CD4-positive, alpha-beta T cell (primary cell): ENCODE results near the gene MCRIP2. TPM values are rescaled to one million over a fixed set of nuclear protein-coding genes. Genes with fewer than 3 reads are reported as not detected.

Source experiments
- ATAC-seq: fragments of 200-7000 bp; cut with Tn5 transposase; one replicate; pipeline ENCODE4 v1.10.0; 2022; ENCODE audit warnings: mild to moderate bottlenecking; ENCODE audit not compliant: poor library complexity
- CTCF ChIA-PET: fragments of 350-600 bp; sonication (Branson Sonifier 250); formaldehyde crosslinking; loops from one replicate; lab custom pipeline; 2021; ENCODE audit warnings: antibody characterized with exemption, inconsistent platforms; lab: Charles Lee
- POLR2A ChIA-PET: fragments of 350-600 bp; sonication (Branson Sonifier 250); formaldehyde crosslinking; loops from one replicate; lab custom pipeline; 2021; ENCODE audit warnings: antibody characterized with exemption, inconsistent platforms; lab: Charles Lee
- DNase-seq, 14 experiments: peaks; one replicate each; pipeline ENCODE4 v3.0.0-alpha.2; 2013 to 2020; ENCODE audit warnings: mixed read lengths in 2 of 14
- H3K27ac ChIP-seq, 2 donors: one replicate each; pipeline versions ENCODE4 v1.5.1 to v1.7.0; 2013; ENCODE audit warnings: low read length in 2 of 2, low read depth in 1 of 2, mild to moderate bottlenecking in 1 of 2
- H3K27me3 ChIP-seq, 2 experiments: 1 replicate in 1 of 2; 2 replicates in 1 of 2; pipeline versions ENCODE4 v1.6.1 to v1.7.0; 2013; ENCODE audit warnings: low read length in 2 of 2, control low read depth in 1 of 2, mild to moderate bottlenecking in 1 of 2, moderate library complexity in 1 of 2; ENCODE audit not compliant: insufficient read depth in 2 of 2, control insufficient read depth in 1 of 2
- H3K36me3 ChIP-seq: one replicate; pipeline ENCODE4 v1.6.1; 2013; ENCODE audit warnings: low read length, control low read depth; ENCODE audit not compliant: insufficient read depth
- H3K4me1 ChIP-seq: one replicate; pipeline ENCODE4 v1.6.1; 2013; ENCODE audit warnings: low read length, control low read depth; ENCODE audit not compliant: insufficient read depth
- H3K4me3 ChIP-seq: one replicate; pipeline ENCODE4 v1.5.1; 2013; ENCODE audit warnings: mild to moderate bottlenecking, low read length, moderate library complexity
- H3K9me3 ChIP-seq, 2 experiments: 1 replicate in 1 of 2; 2 replicates in 1 of 2; pipeline versions ENCODE4 v1.6.1 to v1.7.0; 2013; ENCODE audit warnings: low read length in 2 of 2, mild to moderate bottlenecking in 2 of 2, control low read depth in 1 of 2, moderate library complexity in 1 of 2; ENCODE audit not compliant: control insufficient read depth in 1 of 2, insufficient read depth in 1 of 2
- H3K27ac Mint-ChIP-seq: one replicate; pipeline ENCODE4 v1.8.0; 2020; ENCODE audit warnings: mixed read lengths
- H3K27me3 Mint-ChIP-seq: one replicate; pipeline ENCODE4 v1.8.0; 2021; ENCODE audit warnings: mixed read lengths
- H3K36me3 Mint-ChIP-seq: one replicate; pipeline ENCODE4 v1.8.0; 2021; ENCODE audit warnings: low read depth, mixed read lengths
- H3K4me1 Mint-ChIP-seq: one replicate; pipeline ENCODE4 v1.8.0; 2021; ENCODE audit warnings: low read depth, mixed read lengths
- H3K4me3 Mint-ChIP-seq: one replicate; pipeline ENCODE4 v1.8.0; 2020; ENCODE audit warnings: mild to moderate bottlenecking, mixed read lengths
- H3K9me3 Mint-ChIP-seq: one replicate; pipeline ENCODE4 v1.8.0; 2020; ENCODE audit warnings: mixed read lengths
- intact Hi-C, 2 experiments: fragments of 100-400 bp; cut with DNase I in 1 of 2; cut with micrococcal nuclease in 1 of 2; formaldehyde crosslinking; loops; one replicate each; pipeline versions ENCODE4 v1.15.1 to v1.9.0; 2023 to 2025; cut with DNase I, micrococcal nuclease
- total RNA-seq, 174 experiments: library from RNA in 2 of 174; stranded (reverse) in 2 of 174; gene quantifications; one replicate each; pipeline ENCODE4 v1.2.3 and lab custom pipeline; 2021 to 2026
- TF ChIP-seq, protein P1 (sequence below): fragments of 200-600 bp; IDR thresholded peaks from one replicate; pipeline ENCODE4 v1.8.0; 2022; ENCODE audit warnings: antibody characterized with exemption, mild to moderate bottlenecking

The MCRIP2 gene
- total RNA-seq, 2 experiments from 2014 or later = 11.4 to 14.6 TPM

GRCh38 chr16:630815-631405 is 10.7 kb upstream of the MCRIP2 start, which contains the start of gene WFIKKN1:
Gene WFIKKN1 (plus strand): TSS chr16:630985. CDS start chr16:631254, 269 bp downstream.
- no peaks in the 10 kb centered on the region for H3K4me1 Mint-ChIP-seq
- peak in 1 of 14 experiments; percentile 35 for DNase-seq
- Histone ChIP-seq H3K36me3 (peaks cover 7% of the 10 kb centered on the region), H3K27ac (no peak within 1 kb of the TSS), H3K4me1 (peaks cover 26% of the 10 kb centered on the region), H3K9me3 (no peaks in the 10 kb centered on the region), H3K4me3 (no peak within 1 kb of the TSS), H3K27me3 (no peaks in the 10 kb centered on the region)
- intact Hi-C loops = no loop called here
- no peaks in the 10 kb centered on the region for H3K9me3 Mint-ChIP-seq
- ATAC-seq = no peak
- H3K36me3 Mint-ChIP-seq = no peaks in the 10 kb centered on the region
- H3K4me3 Mint-ChIP-seq = no peak within 1 kb of the TSS
- no peaks in the 10 kb centered on the region for H3K27me3 Mint-ChIP-seq
- TF ChIP-seq, protein P1, sequence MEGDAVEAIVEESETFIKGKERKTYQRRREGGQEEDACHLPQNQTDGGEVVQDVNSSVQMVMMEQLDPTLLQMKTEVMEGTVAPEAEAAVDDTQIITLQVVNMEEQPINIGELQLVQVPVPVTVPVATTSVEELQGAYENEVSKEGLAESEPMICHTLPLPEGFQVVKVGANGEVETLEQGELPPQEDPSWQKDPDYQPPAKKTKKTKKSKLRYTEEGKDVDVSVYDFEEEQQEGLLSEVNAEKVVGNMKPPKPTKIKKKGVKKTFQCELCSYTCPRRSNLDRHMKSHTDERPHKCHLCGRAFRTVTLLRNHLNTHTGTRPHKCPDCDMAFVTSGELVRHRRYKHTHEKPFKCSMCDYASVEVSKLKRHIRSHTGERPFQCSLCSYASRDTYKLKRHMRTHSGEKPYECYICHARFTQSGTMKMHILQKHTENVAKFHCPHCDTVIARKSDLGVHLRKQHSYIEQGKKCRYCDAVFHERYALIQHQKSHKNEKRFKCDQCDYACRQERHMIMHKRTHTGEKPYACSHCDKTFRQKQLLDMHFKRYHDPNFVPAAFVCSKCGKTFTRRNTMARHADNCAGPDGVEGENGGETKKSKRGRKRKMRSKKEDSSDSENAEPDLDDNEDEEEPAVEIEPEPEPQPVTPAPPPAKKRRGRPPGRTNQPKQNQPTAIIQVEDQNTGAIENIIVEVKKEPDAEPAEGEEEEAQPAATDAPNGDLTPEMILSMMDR = no peak
- H3K27ac Mint-ChIP-seq = no peak within 1 kb of the TSS
- CTCF ChIA-PET = no interaction called here
- POLR2A ChIA-PET = no interaction called here

DNA sequence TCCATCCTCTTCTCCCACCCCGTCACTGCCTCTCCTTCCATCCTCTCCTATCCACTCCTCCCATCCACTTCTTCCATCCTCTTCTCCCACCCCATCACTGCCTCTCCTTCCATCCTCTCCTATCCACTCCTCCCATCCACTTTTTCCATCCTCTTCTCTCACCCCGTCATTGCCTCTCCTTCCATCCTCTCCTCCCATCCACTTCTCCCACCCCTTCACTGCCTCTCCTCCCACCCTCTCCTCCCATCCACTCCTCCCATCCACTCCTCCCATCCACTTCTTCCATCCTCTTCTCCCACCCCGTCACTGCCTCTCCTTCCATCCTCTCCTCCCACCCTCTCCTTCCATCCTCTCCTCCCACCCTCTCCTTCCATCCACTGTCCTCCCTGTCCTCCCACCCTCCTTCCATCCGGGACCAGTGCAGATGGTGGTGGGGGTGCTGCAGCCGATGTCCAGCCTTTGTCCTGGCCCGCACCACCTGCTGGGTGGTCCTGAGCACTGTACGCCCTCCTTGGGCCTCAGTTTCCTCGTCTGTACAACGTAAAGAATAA is 9.7 kb upstream of the MCRIP2 start:
- no peak overlapping the region for H3K4me3 Mint-ChIP-seq
- H3K27ac Mint-ChIP-seq = no peak overlapping the region
- ATAC-seq = no peak
- no peak for DNase-seq
- H3K9me3 Mint-ChIP-seq = no peaks in the 10 kb centered on the region
- peaks cover 7% of the 10 kb centered on the region for H3K4me1 Mint-ChIP-seq
- peaks cover 28% of the 10 kb centered on the region for H3K4me1 ChIP-seq
- no peaks in the 10 kb centered on the region for H3K9me3 ChIP-seq
- H3K36me3 Mint-ChIP-seq = peaks cover 9% of the 10 kb centered on the region
- ChIA-PET CTCF (no interaction called here), POLR2A (no interaction called here)
- H3K4me3 ChIP-seq = no peak overlapping the region
- peaks cover 6% of the 10 kb centered on the region for H3K27me3 Mint-ChIP-seq
- TF ChIP-seq, protein P1 = no peak
- intact Hi-C loops = no loop called here
- no peaks in the 10 kb centered on the region for H3K27me3 ChIP-seq
- H3K36me3 ChIP-seq = peaks cover 3% of the 10 kb centered on the region
- no peak overlapping the region for H3K27ac ChIP-seq

- Histone ChIP-seq H3K4me3 (no peak overlapping the region), H3K9me3 (peaks cover 0 to 6% of the 10 kb centered on the region in 2 experiments), H3K4me1 (peaks cover 34% of the 10 kb centered on the region), H3K27ac (no peak overlapping the region), H3K27me3 (no peaks in the 10 kb centered on the region), H3K36me3 (no peaks in the 10 kb centered on the region)
- Mint-ChIP-seq H3K9me3 (no peaks in the 10 kb centered on the region), H3K36me3 (peaks cover 9% of the 10 kb centered on the region), H3K4me1 (peaks cover 8% of the 10 kb centered on the region), H3K4me3 (no peak overlapping the region), H3K27me3 (peaks cover 6% of the 10 kb centered on the region), H3K27ac (no peak overlapping the region)
- DNase-seq (peak in 1 of 14 experiments; percentile 42), ATAC-seq (no peak)
- ChIA-PET POLR2A (no interaction called here), CTCF (no interaction called here)
- TF ChIP-seq, protein P1 = no peak
- intact Hi-C loops = no loop called here
Observed at GRCh38 chr16:632486-633335, 8.9 kb upstream of the MCRIP2 start.
